ENCODE measurements around the gene SOD3. TPM values are rescaled to one million over a fixed set of nuclear protein-coding genes. Genes with fewer than 3 reads are reported as not detected.

Gene SOD3
- total RNA-seq, 1 experiment from 2014 or later = 4.1 TPM

GRCh38 chr4:24751926-24752539 is 43.3 kb upstream of the SOD3 start:
- ChIA-PET POLR2A (no interaction called here), CTCF (no interaction called here)
- H3K4me1 Mint-ChIP-seq = no peaks in the 10 kb centered on the region
- H3K9me3 Mint-ChIP-seq = peaks cover 12% of the 10 kb centered on the region
- DNase-seq (ENCODE audit: low spot score) = no peak
- H3K27ac Mint-ChIP-seq = no peak overlapping the region
- H3K36me3 Mint-ChIP-seq = peaks cover 7% of the 10 kb centered on the region
- no peak overlapping the region for H3K4me3 Mint-ChIP-seq
- H3K27me3 Mint-ChIP-seq (ENCODE audit: low read depth) = peaks cover 8% of the 10 kb centered on the region
- no peak for ATAC-seq
- TF ChIP-seq PRRX2 (CRISPR knock-in tag; IDR thresholded peaks at IDR 0.05) = no peak
- no peak for TF ChIP-seq ZNF121 (CRISPR knock-in tag; IDR thresholded peaks at IDR 0.05)

DNA sequence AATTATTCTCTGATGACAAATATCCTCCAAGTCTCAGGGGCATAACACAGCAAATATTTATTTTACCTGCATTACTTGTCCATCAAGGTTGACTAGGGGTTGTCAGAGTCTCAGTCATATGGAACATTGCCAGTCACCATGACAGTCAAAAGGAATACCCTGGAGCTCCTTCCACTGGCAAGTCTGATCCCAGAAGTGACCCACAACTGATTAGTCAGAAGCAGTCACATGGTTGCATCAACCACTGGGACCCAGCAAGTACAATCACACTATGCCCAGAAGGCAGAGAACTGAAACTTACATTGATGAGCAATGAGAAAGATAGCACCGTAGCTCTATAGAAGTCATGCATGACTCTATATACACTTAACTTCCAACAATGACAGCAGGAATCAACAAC is 41.9 kb upstream of the SOD3 start:
- CTCF ChIA-PET = no interaction called here

More for the DNA sequence above, 41.9 kb upstream of the SOD3 start:
- POLR2A ChIA-PET = interaction anchor here (0.7 kb wide), 1 partner anchor 133 kb away, joined by 9 read pairs; no protein-coding TSS in a partner anchor
- H3K27me3 Mint-ChIP-seq (ENCODE audit: low read depth) = peaks cover 9% of the 10 kb centered on the region
- H3K27ac Mint-ChIP-seq = no peak overlapping the region
- H3K9me3 Mint-ChIP-seq = peaks cover 26% of the 10 kb centered on the region
- peaks cover 12% of the 10 kb centered on the region for H3K36me3 Mint-ChIP-seq
- H3K4me3 Mint-ChIP-seq = no peak overlapping the region
- ATAC-seq (no peak), DNase-seq (ENCODE audit: low spot score) (no peak)
- TF ChIP-seq NR1H2 (CRISPR knock-in tag; IDR thresholded peaks at IDR 0.05) = no peak
- no peak for TF ChIP-seq PRRX2 (CRISPR knock-in tag; IDR thresholded peaks at IDR 0.05)
- no peak for TF ChIP-seq SOX15 (CRISPR knock-in tag; IDR thresholded peaks at IDR 0.05)
- no peak for TF ChIP-seq SP1 (CRISPR knock-in tag; conservative IDR thresholded peaks at IDR 0.05)
- TF ChIP-seq, protein P1, sequence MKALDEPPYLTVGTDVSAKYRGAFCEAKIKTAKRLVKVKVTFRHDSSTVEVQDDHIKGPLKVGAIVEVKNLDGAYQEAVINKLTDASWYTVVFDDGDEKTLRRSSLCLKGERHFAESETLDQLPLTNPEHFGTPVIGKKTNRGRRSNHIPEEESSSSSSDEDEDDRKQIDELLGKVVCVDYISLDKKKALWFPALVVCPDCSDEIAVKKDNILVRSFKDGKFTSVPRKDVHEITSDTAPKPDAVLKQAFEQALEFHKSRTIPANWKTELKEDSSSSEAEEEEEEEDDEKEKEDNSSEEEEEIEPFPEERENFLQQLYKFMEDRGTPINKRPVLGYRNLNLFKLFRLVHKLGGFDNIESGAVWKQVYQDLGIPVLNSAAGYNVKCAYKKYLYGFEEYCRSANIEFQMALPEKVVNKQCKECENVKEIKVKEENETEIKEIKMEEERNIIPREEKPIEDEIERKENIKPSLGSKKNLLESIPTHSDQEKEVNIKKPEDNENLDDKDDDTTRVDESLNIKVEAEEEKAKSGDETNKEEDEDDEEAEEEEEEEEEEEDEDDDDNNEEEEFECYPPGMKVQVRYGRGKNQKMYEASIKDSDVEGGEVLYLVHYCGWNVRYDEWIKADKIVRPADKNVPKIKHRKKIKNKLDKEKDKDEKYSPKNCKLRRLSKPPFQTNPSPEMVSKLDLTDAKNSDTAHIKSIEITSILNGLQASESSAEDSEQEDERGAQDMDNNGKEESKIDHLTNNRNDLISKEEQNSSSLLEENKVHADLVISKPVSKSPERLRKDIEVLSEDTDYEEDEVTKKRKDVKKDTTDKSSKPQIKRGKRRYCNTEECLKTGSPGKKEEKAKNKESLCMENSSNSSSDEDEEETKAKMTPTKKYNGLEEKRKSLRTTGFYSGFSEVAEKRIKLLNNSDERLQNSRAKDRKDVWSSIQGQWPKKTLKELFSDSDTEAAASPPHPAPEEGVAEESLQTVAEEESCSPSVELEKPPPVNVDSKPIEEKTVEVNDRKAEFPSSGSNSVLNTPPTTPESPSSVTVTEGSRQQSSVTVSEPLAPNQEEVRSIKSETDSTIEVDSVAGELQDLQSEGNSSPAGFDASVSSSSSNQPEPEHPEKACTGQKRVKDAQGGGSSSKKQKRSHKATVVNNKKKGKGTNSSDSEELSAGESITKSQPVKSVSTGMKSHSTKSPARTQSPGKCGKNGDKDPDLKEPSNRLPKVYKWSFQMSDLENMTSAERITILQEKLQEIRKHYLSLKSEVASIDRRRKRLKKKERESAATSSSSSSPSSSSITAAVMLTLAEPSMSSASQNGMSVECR (CRISPR knock-in tag; IDR thresholded peaks at IDR 0.05; ENCODE audit: borderline replicate concordance) = no peak
- TF ChIP-seq ZNF671 (CRISPR knock-in tag; IDR thresholded peaks at IDR 0.05) = no peak
- TF ChIP-seq GTF2I (CRISPR knock-in tag; conservative IDR thresholded peaks at IDR 0.05) = no peak
- TF ChIP-seq FOXK1 (CRISPR knock-in tag; IDR thresholded peaks at IDR 0.05) = no peak
- no peak for TF ChIP-seq HMGA2 (CRISPR knock-in tag; IDR thresholded peaks at IDR 0.05)
- TF ChIP-seq JUN (CRISPR knock-in tag; IDR thresholded peaks at IDR 0.05) = no peak
- TF ChIP-seq ZNF232 (CRISPR knock-in tag; IDR thresholded peaks at IDR 0.05) = no peak
- no peak for TF ChIP-seq AFF4 (CRISPR knock-in tag; IDR thresholded peaks at IDR 0.05; ENCODE audit: borderline replicate concordance)
- TF ChIP-seq, protein P2, sequence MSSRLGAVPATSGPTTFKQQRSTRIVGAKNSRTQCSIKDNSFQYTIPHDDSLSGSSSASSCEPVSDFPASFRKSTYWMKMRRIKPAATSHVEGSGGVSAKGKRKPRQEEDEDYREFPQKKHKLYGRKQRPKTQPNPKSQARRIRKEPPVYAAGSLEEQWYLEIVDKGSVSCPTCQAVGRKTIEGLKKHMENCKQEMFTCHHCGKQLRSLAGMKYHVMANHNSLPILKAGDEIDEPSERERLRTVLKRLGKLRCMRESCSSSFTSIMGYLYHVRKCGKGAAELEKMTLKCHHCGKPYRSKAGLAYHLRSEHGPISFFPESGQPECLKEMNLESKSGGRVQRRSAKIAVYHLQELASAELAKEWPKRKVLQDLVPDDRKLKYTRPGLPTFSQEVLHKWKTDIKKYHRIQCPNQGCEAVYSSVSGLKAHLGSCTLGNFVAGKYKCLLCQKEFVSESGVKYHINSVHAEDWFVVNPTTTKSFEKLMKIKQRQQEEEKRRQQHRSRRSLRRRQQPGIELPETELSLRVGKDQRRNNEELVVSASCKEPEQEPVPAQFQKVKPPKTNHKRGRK (CRISPR knock-in tag; IDR thresholded peaks at IDR 0.05; ENCODE audit: borderline replicate concordance) = no peak
- TF ChIP-seq, protein P3, sequence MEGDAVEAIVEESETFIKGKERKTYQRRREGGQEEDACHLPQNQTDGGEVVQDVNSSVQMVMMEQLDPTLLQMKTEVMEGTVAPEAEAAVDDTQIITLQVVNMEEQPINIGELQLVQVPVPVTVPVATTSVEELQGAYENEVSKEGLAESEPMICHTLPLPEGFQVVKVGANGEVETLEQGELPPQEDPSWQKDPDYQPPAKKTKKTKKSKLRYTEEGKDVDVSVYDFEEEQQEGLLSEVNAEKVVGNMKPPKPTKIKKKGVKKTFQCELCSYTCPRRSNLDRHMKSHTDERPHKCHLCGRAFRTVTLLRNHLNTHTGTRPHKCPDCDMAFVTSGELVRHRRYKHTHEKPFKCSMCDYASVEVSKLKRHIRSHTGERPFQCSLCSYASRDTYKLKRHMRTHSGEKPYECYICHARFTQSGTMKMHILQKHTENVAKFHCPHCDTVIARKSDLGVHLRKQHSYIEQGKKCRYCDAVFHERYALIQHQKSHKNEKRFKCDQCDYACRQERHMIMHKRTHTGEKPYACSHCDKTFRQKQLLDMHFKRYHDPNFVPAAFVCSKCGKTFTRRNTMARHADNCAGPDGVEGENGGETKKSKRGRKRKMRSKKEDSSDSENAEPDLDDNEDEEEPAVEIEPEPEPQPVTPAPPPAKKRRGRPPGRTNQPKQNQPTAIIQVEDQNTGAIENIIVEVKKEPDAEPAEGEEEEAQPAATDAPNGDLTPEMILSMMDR (IDR thresholded peaks at IDR 0.05) = no peak
- no peak for TF ChIP-seq ZNF423 (CRISPR knock-in tag; IDR thresholded peaks at IDR 0.05)
- no peak for TF ChIP-seq E2F1 (CRISPR knock-in tag; IDR thresholded peaks at IDR 0.05)
- no peaks in the 10 kb centered on the region for H3K4me1 Mint-ChIP-seq
